WTC11 (cell line): Measurements from ENCODE around the gene SNX21. TPM values are rescaled to one million over a fixed set of nuclear protein-coding genes. Genes with fewer than 3 reads are reported as not detected.

Source experiments
- ATAC-seq: fragments of 200-7000 bp; cut with Tn5 transposase; 2 replicates; pipeline ENCODE4 v1.10.0; 2021; ENCODE audit warnings: mild to moderate bottlenecking, moderate library complexity
- CTCF ChIA-PET: fragments of 300-600 bp; sonication (Branson Sonifier 250); formaldehyde crosslinking; loops from one replicate; lab custom pipeline; 2021; ENCODE audit warnings: antibody characterized with exemption; lab: Charles Lee
- POLR2A ChIA-PET: fragments of 350-600 bp; sonication (Branson Sonifier 250); formaldehyde crosslinking; loops from one replicate; lab custom pipeline; 2021; ENCODE audit warnings: antibody characterized with exemption; lab: Charles Lee
- DNase-seq: peaks from one replicate; pipeline ENCODE4 v3.0.0; 2021; ENCODE audit warnings: low spot score
- H3K27ac Mint-ChIP-seq: 2 replicates; pipeline ENCODE4 v1.8.0; 2021; ENCODE audit warnings: mixed read lengths
- H3K27me3 Mint-ChIP-seq: 2 replicates; pipeline ENCODE4 v1.8.0; 2021; ENCODE audit warnings: low read depth, mild to moderate bottlenecking, moderate library complexity, mixed read lengths
- H3K36me3 Mint-ChIP-seq: 2 replicates; pipeline ENCODE4 v1.8.0; 2021; ENCODE audit warnings: mixed read lengths
- H3K4me1 Mint-ChIP-seq: 2 replicates; pipeline ENCODE4 v1.8.0; 2022; ENCODE audit warnings: mixed read lengths
- H3K4me3 Mint-ChIP-seq: 2 replicates; pipeline ENCODE4 v1.8.0; 2021; ENCODE audit warnings: mild to moderate bottlenecking, moderate library complexity, mixed read lengths
- H3K9me3 Mint-ChIP-seq: 2 replicates; pipeline ENCODE4 v1.8.0; 2021; ENCODE audit warnings: mixed read lengths
- ATF1 ChIP-seq: sonication (generic); formaldehyde crosslinking; IDR thresholded peaks from 2 replicates; pipeline ENCODE4 v1.8.1; 2023; ENCODE audit warnings: mild to moderate bottlenecking, moderate library complexity, missing genetic modification reagents
- CREB1 ChIP-seq: sonication (generic); formaldehyde crosslinking; IDR thresholded peaks from 2 replicates; pipeline ENCODE4 v1.8.0; 2023; ENCODE audit warnings: mild to moderate bottlenecking, missing genetic modification reagents
- CREM ChIP-seq: sonication (generic); formaldehyde crosslinking; IDR thresholded peaks from 2 replicates; pipeline ENCODE4 v1.8.1; 2022; ENCODE audit warnings: mild to moderate bottlenecking, missing genetic modification reagents, moderate library complexity
- EMX1 ChIP-seq: fragments of 250-450 bp; sonication (Bioruptor Pico); IDR thresholded peaks from 2 replicates; pipeline ENCODE4 v1.8.0; 2021; ENCODE audit warnings: mild to moderate bottlenecking
- ESRRA ChIP-seq: sonication (generic); formaldehyde crosslinking; IDR thresholded peaks from 2 replicates; pipeline ENCODE4 v1.8.1; 2022; ENCODE audit warnings: mild to moderate bottlenecking, missing genetic modification reagents, borderline replicate concordance
- ETV6 ChIP-seq: sonication (generic); formaldehyde crosslinking; IDR thresholded peaks from 2 replicates; pipeline ENCODE4 v1.8.1; 2022; ENCODE audit warnings: mild to moderate bottlenecking, missing genetic modification reagents
- GABPB1 ChIP-seq: sonication (generic); formaldehyde crosslinking; IDR thresholded peaks from 2 replicates; pipeline ENCODE4 v1.8.1; 2023; ENCODE audit warnings: mild to moderate bottlenecking, missing genetic modification reagents
- NFE2L1 ChIP-seq: sonication (generic); formaldehyde crosslinking; IDR thresholded peaks from 2 replicates; pipeline ENCODE4 v1.8.1; 2023; ENCODE audit warnings: missing genetic modification reagents
- NR2C2 ChIP-seq: sonication (generic); formaldehyde crosslinking; IDR thresholded peaks from 2 replicates; pipeline ENCODE4 v1.8.0; 2022; ENCODE audit warnings: mild to moderate bottlenecking, missing genetic modification reagents
- PRRX2 ChIP-seq: fragments of 250-450 bp; sonication (Bioruptor Pico); IDR thresholded peaks from 2 replicates; pipeline ENCODE4 v1.8.0; 2021; ENCODE audit warnings: mild to moderate bottlenecking
- RORB ChIP-seq: fragments of 250-450 bp; sonication (Bioruptor Pico); IDR thresholded peaks from 2 replicates; pipeline ENCODE4 v1.9.0; 2021; ENCODE audit warnings: mild to moderate bottlenecking
- TEAD4 ChIP-seq: sonication (generic); formaldehyde crosslinking; IDR thresholded peaks from 2 replicates; pipeline ENCODE4 v1.8.0; 2022; ENCODE audit warnings: mild to moderate bottlenecking, missing genetic modification reagents
- ZNF138 ChIP-seq: sonication (generic); formaldehyde crosslinking; conservative IDR thresholded peaks from 2 replicates; pipeline ENCODE4 v1.8.1; 2022; ENCODE audit warnings: mild to moderate bottlenecking, moderate library complexity, missing genetic modification reagents
- ZNF232 ChIP-seq: sonication (generic); formaldehyde crosslinking; IDR thresholded peaks from 2 replicates; pipeline ENCODE4 v1.8.0; 2022; ENCODE audit warnings: mild to moderate bottlenecking, missing genetic modification reagents
- ZNF317 ChIP-seq: sonication (generic); formaldehyde crosslinking; IDR thresholded peaks from 2 replicates; pipeline ENCODE4 v1.8.1; 2023; ENCODE audit warnings: low read depth, mild to moderate bottlenecking, moderate library complexity, missing genetic modification reagents, borderline replicate concordance
- total RNA-seq: library from RNA; stranded (reverse); gene quantifications from 3 replicates; pipeline ENCODE4 v1.2.3, GENCODE V29; 2021
- TF ChIP-seq, protein P1 (sequence below): fragments of 250-450 bp; sonication (Bioruptor Pico); conservative IDR thresholded peaks from 2 replicates; pipeline ENCODE4 v1.9.0; 2021; ENCODE audit warnings: mild to moderate bottlenecking
- TF ChIP-seq, protein P2 (sequence below): sonication (generic); formaldehyde crosslinking; IDR thresholded peaks from 2 replicates; pipeline ENCODE4 v1.8.1; 2022; ENCODE audit warnings: missing genetic modification reagents, borderline replicate concordance
- TF ChIP-seq, protein P3 (sequence below): sonication (generic); formaldehyde crosslinking; IDR thresholded peaks from 2 replicates; pipeline ENCODE4 v1.8.1; 2023; ENCODE audit warnings: mild to moderate bottlenecking, missing genetic modification reagents
- TF ChIP-seq, protein P4 (sequence below): fragments of 250-450 bp; sonication (Bioruptor Pico); IDR thresholded peaks from 2 replicates; pipeline ENCODE4 v2.1.2; 2022; ENCODE audit warnings: mild to moderate bottlenecking, moderate library complexity
- TF ChIP-seq, protein P5 (sequence below): fragments of 250-450 bp; sonication (Bioruptor Pico); IDR thresholded peaks from 2 replicates; pipeline ENCODE4 v1.9.0; 2021; ENCODE audit warnings: mild to moderate bottlenecking

Gene SNX21
- total RNA-seq, 1 experiment from 2014 or later = 17.9 TPM

DNA sequence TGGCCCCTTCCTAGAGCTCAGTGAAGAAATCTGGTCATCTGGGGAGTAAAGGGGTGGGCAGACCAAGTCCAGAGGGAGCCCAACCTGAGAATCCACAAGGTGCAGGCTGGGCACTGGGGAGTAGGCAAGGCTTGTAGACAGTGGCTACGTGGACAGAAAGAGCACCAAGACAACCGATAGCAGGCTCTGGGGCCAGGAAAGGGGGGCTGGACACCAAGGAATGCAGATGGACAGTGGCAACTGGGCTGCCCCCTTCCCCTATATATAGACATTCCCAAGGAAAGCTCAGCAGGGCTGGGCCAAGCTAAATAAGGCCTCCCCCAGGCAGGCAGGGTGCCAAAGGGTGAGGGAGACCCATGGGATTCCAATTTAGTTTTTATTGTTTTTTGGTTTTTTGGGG is 5.0 kb upstream of the SNX21 start:
- Mint-ChIP-seq H3K36me3 (no peaks in the 10 kb centered on the region), H3K9me3 (no peaks in the 10 kb centered on the region), H3K27me3 (peaks cover 11% of the 10 kb centered on the region), H3K4me3 (no peak overlapping the region), H3K27ac (no peak overlapping the region), H3K4me1 (peaks cover 31% of the 10 kb centered on the region)
- ChIA-PET CTCF (interaction anchor here (1.0 kb wide), 1 partner anchor 62 kb away, joined by 5 read pairs; no protein-coding TSS in a partner anchor), POLR2A (no interaction called here)
- TF ChIP-seq, protein P1, sequence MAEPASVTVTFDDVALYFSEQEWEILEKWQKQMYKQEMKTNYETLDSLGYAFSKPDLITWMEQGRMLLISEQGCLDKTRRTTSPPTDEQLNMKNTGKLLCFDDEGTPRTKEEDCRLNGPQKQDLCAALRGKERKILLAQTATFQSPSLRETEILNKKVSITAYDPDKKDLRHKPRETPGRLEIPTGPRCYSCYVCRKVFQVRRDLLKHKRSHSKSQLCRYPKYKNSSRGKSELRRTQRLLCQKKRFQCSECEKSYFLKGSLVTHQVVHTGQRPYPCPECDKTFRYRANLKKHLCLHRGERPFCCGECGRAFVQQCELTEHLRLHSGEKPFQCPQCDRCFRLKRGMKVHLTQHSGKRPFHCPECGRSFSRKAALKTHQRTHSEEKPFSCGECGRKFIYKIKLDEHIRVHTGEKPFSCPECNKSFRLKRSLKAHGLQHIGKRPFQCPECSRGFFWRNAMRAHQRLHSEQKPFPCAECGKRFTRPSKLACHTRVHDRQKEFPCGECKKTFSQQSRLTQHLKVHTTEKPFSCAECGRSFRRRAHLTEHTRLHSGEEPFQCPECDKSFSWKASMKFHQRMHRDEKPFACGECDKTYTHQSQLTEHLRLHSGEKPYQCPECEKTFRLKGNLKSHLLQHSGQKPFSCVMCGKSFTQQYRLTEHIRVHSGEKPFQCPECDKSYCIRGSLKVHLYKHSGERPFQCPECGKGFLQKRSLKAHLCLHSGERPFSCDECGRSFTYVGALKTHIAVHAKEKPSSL (CRISPR knock-in tag) = no peak
- TF ChIP-seq CREM (CRISPR knock-in tag) (no peak), ATF1 (CRISPR knock-in tag) (no peak), EMX1 (no peak), ZNF317 (CRISPR knock-in tag) (no peak), PRRX2 (CRISPR knock-in tag) (no peak), NFE2L1 (CRISPR knock-in tag) (no peak), NR2C2 (no peak), TEAD4 (CRISPR knock-in tag) (no peak), ESRRA (no peak), ZNF138 (no peak), ZNF232 (CRISPR knock-in tag) (no peak), ETV6 (no peak), RORB (CRISPR knock-in tag) (no peak), GABPB1 (no peak), CREB1 (CRISPR knock-in tag) (no peak)
- TF ChIP-seq, protein P2, sequence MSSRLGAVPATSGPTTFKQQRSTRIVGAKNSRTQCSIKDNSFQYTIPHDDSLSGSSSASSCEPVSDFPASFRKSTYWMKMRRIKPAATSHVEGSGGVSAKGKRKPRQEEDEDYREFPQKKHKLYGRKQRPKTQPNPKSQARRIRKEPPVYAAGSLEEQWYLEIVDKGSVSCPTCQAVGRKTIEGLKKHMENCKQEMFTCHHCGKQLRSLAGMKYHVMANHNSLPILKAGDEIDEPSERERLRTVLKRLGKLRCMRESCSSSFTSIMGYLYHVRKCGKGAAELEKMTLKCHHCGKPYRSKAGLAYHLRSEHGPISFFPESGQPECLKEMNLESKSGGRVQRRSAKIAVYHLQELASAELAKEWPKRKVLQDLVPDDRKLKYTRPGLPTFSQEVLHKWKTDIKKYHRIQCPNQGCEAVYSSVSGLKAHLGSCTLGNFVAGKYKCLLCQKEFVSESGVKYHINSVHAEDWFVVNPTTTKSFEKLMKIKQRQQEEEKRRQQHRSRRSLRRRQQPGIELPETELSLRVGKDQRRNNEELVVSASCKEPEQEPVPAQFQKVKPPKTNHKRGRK (CRISPR knock-in tag) = no peak
- TF ChIP-seq, protein P3, sequence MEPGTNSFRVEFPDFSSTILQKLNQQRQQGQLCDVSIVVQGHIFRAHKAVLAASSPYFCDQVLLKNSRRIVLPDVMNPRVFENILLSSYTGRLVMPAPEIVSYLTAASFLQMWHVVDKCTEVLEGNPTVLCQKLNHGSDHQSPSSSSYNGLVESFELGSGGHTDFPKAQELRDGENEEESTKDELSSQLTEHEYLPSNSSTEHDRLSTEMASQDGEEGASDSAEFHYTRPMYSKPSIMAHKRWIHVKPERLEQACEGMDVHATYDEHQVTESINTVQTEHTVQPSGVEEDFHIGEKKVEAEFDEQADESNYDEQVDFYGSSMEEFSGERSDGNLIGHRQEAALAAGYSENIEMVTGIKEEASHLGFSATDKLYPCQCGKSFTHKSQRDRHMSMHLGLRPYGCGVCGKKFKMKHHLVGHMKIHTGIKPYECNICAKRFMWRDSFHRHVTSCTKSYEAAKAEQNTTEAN = no peak
- TF ChIP-seq, protein P4, sequence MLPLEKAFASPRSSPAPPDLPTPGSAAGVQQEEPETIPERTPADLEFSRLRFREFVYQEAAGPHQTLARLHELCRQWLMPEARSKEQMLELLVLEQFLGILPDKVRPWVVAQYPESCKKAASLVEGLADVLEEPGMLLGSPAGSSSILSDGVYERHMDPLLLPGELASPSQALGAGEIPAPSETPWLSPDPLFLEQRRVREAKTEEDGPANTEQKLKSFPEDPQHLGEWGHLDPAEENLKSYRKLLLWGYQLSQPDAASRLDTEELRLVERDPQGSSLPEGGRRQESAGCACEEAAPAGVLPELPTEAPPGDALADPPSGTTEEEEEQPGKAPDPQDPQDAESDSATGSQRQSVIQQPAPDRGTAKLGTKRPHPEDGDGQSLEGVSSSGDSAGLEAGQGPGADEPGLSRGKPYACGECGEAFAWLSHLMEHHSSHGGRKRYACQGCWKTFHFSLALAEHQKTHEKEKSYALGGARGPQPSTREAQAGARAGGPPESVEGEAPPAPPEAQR (CRISPR knock-in tag) = no peak
- TF ChIP-seq, protein P5, sequence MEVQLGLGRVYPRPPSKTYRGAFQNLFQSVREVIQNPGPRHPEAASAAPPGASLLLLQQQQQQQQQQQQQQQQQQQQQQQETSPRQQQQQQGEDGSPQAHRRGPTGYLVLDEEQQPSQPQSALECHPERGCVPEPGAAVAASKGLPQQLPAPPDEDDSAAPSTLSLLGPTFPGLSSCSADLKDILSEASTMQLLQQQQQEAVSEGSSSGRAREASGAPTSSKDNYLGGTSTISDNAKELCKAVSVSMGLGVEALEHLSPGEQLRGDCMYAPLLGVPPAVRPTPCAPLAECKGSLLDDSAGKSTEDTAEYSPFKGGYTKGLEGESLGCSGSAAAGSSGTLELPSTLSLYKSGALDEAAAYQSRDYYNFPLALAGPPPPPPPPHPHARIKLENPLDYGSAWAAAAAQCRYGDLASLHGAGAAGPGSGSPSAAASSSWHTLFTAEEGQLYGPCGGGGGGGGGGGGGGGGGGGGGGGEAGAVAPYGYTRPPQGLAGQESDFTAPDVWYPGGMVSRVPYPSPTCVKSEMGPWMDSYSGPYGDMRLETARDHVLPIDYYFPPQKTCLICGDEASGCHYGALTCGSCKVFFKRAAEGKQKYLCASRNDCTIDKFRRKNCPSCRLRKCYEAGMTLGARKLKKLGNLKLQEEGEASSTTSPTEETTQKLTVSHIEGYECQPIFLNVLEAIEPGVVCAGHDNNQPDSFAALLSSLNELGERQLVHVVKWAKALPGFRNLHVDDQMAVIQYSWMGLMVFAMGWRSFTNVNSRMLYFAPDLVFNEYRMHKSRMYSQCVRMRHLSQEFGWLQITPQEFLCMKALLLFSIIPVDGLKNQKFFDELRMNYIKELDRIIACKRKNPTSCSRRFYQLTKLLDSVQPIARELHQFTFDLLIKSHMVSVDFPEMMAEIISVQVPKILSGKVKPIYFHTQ (CRISPR knock-in tag) = no peak
- DNase-seq (no peak), ATAC-seq (no peak)
